OCI-LY3 (cell line): Measurements from ENCODE around the gene PSMA5.
"Not testable (repeated sequence)": the region's sequence is repeated elsewhere in the genome, so short reads cannot be mapped to it uniquely, and the experiment has no call there.

ENCODE experiments used
- H2AFZ ChIP-seq: fragments of 200-600, 300-600 bp; shearing (Covaris generic); 2 replicates; pipeline ENCODE4 v1.6.0; 2014; ENCODE audit warnings: antibody characterized with exemption, low read depth, low read length
- H3K27ac ChIP-seq: fragments of 200-600, 300-600 bp; sonication (generic); 2 replicates; pipeline ENCODE4 v1.5.1; 2014; ENCODE audit warnings: mild to moderate bottlenecking, low read length, moderate library complexity, mixed read lengths
- H3K27me3 ChIP-seq: fragments of 200-600, 300-600 bp; sonication (generic); 2 replicates; pipeline ENCODE4 v1.6.1; 2014; ENCODE audit warnings: low read depth, low read length, mixed read lengths
- H3K36me3 ChIP-seq: fragments of 200-600, 300-600 bp; sonication (generic); replicated peaks from 2 replicates; pipeline ENCODE3; 2014; ENCODE audit warnings: low read depth, low read length, mixed read lengths
- H3K4me1 ChIP-seq: fragments of 300-600, 200-600 bp; sonication (generic); 2 replicates; pipeline ENCODE4 v1.6.1; 2014; ENCODE audit warnings: low read length, mixed read lengths
- H3K4me2 ChIP-seq: fragments of 200-600, 300-600 bp; sonication (generic); 2 replicates; pipeline ENCODE4 v1.6.1; 2014; ENCODE audit warnings: low read length, mixed read lengths
- H3K4me3 ChIP-seq: fragments of 300-600, 200-600 bp; sonication (generic); 2 replicates; pipeline ENCODE4 v1.5.1; 2014; ENCODE audit warnings: antibody characterized with exemption, mild to moderate bottlenecking, low read length, moderate library complexity
- H3K79me2 ChIP-seq: fragments of 300-600, 200-600 bp; shearing (Covaris generic); 2 replicates; pipeline ENCODE4 v1.6.1; 2014; ENCODE audit warnings: mild to moderate bottlenecking, low read length, mixed read lengths
- H3K9ac ChIP-seq: fragments of 300-600, 200-600 bp; shearing (Covaris generic); 2 replicates; pipeline ENCODE4 v1.6.0; 2014; ENCODE audit warnings: mild to moderate bottlenecking, low read length, moderate library complexity
- H3K9me3 ChIP-seq: fragments of 200-600, 300-600 bp; shearing (Covaris generic); 2 replicates; pipeline ENCODE4 v1.6.1; 2014; ENCODE audit warnings: low read length, mixed read lengths; ENCODE audit not compliant: insufficient read depth
- H4K20me1 ChIP-seq: fragments of 200-600, 300-600 bp; sonication (generic); 2 replicates; pipeline ENCODE4 v1.6.1; 2016; ENCODE audit warnings: low read length, mixed read lengths; ENCODE audit not compliant: insufficient read depth
- CTCF ChIP-seq: fragments of 200-600, 300-600 bp; sonication (generic); IDR thresholded peaks from 2 replicates; pipeline ENCODE4 v1.5.1; 2014; ENCODE audit warnings: antibody characterized with exemption, low read length, low read depth
- EZH2phosphoT487 ChIP-seq: fragments of 200-600 bp; shearing (Covaris generic); IDR thresholded peaks from 2 replicates; pipeline ENCODE4 v1.6.1; 2018; ENCODE audit warnings: antibody characterized with exemption, mixed run types, low read depth

PSMA5 gene

GRCh38 chr1:109395602-109396512 is 30.4 kb downstream of the PSMA5 start:
- Histone ChIP-seq H3K4me1 (peaks cover 33% of the 10 kb centered on the region), H3K36me3 (no peaks in the 10 kb centered on the region), H3K27me3 (peaks cover 35% of the 10 kb centered on the region), H3K27ac (no peak overlapping the region), H3K9me3 (no peaks in the 10 kb centered on the region), H4K20me1 (peaks cover 5% of the 10 kb centered on the region; the same call in 1 of the 2 replicates), H3K9ac (no peak overlapping the region), H3K4me2 (no peak overlapping the region), H2AFZ (no peak overlapping the region), H3K79me2 (no peaks in the 10 kb centered on the region), H3K4me3 (no peak overlapping the region)
- TF ChIP-seq EZH2phosphoT487 = no peak
- no peak for TF ChIP-seq CTCF

- H3K9ac ChIP-seq, H3K79me2 ChIP-seq, H2AFZ ChIP-seq, H3K4me2 ChIP-seq, H3K4me3 ChIP-seq, H3K9me3 ChIP-seq, H4K20me1 ChIP-seq, H3K36me3 ChIP-seq, H3K27ac ChIP-seq: not testable (repeated sequence)
- peaks cover 40% of the 10 kb centered on the region for H3K4me1 ChIP-seq
- peaks cover 38% of the 10 kb centered on the region for H3K27me3 ChIP-seq
Measured at GRCh38 chr1:109395282-109395599, 31.0 kb downstream of the PSMA5 start.

- TF ChIP-seq EZH2phosphoT487 (no peak), CTCF (no peak)
- H3K27ac ChIP-seq = no peak overlapping the region
- H4K20me1 ChIP-seq = peaks cover 5% of the 10 kb centered on the region; the same call in 1 of the 2 replicates
- H3K79me2 ChIP-seq = no peaks in the 10 kb centered on the region
- no peaks in the 10 kb centered on the region for H3K9me3 ChIP-seq
- peaks cover 45% of the 10 kb centered on the region for H3K4me1 ChIP-seq
- no peak overlapping the region for H3K9ac ChIP-seq
- no peak overlapping the region for H3K4me3 ChIP-seq
- H2AFZ ChIP-seq = no peak overlapping the region
- no peaks in the 10 kb centered on the region for H3K36me3 ChIP-seq
- peaks cover 43% of the 10 kb centered on the region for H3K27me3 ChIP-seq
- H3K4me2 ChIP-seq = no peak overlapping the region
Measured at GRCh38 chr1:109394591-109395281, 31.5 kb downstream of the PSMA5 start.

GRCh38 chr1:109393617-109394233 is 32.5 kb downstream of the PSMA5 start:
- Histone ChIP-seq H3K9me3 (no peaks in the 10 kb centered on the region), H3K36me3 (no peaks in the 10 kb centered on the region), H3K79me2 (no peaks in the 10 kb centered on the region), H4K20me1 (peaks cover 5% of the 10 kb centered on the region; the same call in 1 of the 2 replicates), H3K27me3 (peaks cover 53% of the 10 kb centered on the region), H3K4me2 (no peak overlapping the region), H3K4me3 (no peak overlapping the region), H3K9ac (no peak overlapping the region), H2AFZ (no peak overlapping the region), H3K27ac (no peak overlapping the region), H3K4me1 (peaks cover 45% of the 10 kb centered on the region)
- no peak for TF ChIP-seq EZH2phosphoT487
- TF ChIP-seq CTCF = no peak
